ENCODE measurements around the gene OR6B3.

The OR6B3 gene

DNA sequence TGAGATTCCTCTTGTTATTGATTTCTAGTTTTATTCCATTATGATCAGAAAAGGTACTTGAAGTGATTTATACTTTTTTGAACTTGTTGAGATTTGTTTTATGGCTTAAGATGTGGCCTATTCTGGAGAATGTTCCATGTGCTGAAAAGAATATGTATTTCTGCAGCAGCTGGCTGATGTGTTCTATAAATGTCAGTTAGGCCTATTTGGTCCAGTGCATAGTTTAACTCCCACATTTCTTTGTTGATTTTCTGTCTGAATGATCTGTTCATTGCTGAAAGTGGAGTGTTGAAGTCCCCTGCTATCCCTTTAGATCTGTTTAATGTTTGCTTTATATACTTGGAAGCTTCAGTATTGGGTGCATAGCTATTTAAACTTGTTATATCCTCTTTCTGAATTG is 16.0 kb downstream of the OR6B3 start:
- Histone ChIP-seq H3K4me2 (ENCODE audit: low read depth, low read length, poor library complexity, severe bottlenecking) (no peak overlapping the region), H3K79me2 (ENCODE audit: insufficient read depth, low read length) (no peaks in the 10 kb centered on the region), H3F3A (ENCODE audit: low read depth) (no peaks in the 10 kb centered on the region), H3K4me3 (ENCODE audit: low read length, poor library complexity, severe bottlenecking) (no peak overlapping the region), H3K9ac (ENCODE audit: low read depth, low read length, poor library complexity, severe bottlenecking) (no peak overlapping the region), H3K9me2 (replicated peaks; ENCODE audit: low read depth, low read length) (no peaks in the 10 kb centered on the region), H3K9me3 (ENCODE audit: insufficient read depth, low read depth, low read length) (no peaks in the 10 kb centered on the region), H2AFZ (ENCODE audit: low read length) (no peak overlapping the region), H4K20me1 (ENCODE audit: insufficient read depth, low read length, poor library complexity, severe bottlenecking) (no peaks in the 10 kb centered on the region), H3K36me3 (ENCODE audit: insufficient read depth, low read length) (no peaks in the 10 kb centered on the region), H3K27me3 (ENCODE audit: insufficient read depth, low read length, poor library complexity, severe bottlenecking) (no peaks in the 10 kb centered on the region), H3K4me1 (ENCODE audit: insufficient read depth, low read length, poor library complexity, severe bottlenecking) (no peaks in the 10 kb centered on the region)
- no peak for TF ChIP-seq EZH2phosphoT487 (IDR thresholded peaks at IDR 0.05; ENCODE audit: borderline replicate concordance)
- TF ChIP-seq, protein P1, sequence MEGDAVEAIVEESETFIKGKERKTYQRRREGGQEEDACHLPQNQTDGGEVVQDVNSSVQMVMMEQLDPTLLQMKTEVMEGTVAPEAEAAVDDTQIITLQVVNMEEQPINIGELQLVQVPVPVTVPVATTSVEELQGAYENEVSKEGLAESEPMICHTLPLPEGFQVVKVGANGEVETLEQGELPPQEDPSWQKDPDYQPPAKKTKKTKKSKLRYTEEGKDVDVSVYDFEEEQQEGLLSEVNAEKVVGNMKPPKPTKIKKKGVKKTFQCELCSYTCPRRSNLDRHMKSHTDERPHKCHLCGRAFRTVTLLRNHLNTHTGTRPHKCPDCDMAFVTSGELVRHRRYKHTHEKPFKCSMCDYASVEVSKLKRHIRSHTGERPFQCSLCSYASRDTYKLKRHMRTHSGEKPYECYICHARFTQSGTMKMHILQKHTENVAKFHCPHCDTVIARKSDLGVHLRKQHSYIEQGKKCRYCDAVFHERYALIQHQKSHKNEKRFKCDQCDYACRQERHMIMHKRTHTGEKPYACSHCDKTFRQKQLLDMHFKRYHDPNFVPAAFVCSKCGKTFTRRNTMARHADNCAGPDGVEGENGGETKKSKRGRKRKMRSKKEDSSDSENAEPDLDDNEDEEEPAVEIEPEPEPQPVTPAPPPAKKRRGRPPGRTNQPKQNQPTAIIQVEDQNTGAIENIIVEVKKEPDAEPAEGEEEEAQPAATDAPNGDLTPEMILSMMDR (conservative IDR thresholded peaks at IDR 0.05; ENCODE audit: low read length) = no peak

DNA sequence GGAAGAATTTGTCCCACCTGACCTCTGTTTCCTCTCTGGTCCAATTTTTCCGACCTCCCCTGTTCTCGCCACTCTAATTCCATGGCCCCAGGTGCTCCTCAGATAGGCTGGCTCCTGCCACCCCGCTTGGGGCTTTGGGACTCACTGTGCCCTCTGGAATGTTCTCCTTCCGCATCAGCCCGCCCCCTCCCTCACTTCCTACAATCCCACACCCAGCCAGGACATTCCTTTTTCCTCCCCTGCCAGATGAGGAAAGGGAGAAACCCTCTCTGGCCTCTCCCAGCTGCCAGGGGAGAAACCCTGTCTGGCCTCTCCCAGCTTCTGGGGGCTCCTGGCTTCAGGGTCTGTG is 20.0 kb downstream of the OR6B3 start:
- Histone ChIP-seq H3K4me1 (ENCODE audit: insufficient read depth, low read length, poor library complexity, severe bottlenecking) (no peaks in the 10 kb centered on the region), H3K27me3 (ENCODE audit: insufficient read depth, low read length, poor library complexity, severe bottlenecking) (no peaks in the 10 kb centered on the region), H3K9ac (ENCODE audit: low read depth, low read length, poor library complexity, severe bottlenecking) (no peak overlapping the region), H2AFZ (ENCODE audit: low read length) (no peak overlapping the region), H3K4me2 (ENCODE audit: low read depth, low read length, poor library complexity, severe bottlenecking) (no peak overlapping the region), H3K9me2 (replicated peaks; ENCODE audit: low read depth, low read length) (no peaks in the 10 kb centered on the region), H3F3A (ENCODE audit: low read depth) (no peaks in the 10 kb centered on the region), H4K20me1 (ENCODE audit: insufficient read depth, low read length, poor library complexity, severe bottlenecking) (no peaks in the 10 kb centered on the region), H3K9me3 (ENCODE audit: insufficient read depth, low read depth, low read length) (no peaks in the 10 kb centered on the region), H3K36me3 (ENCODE audit: insufficient read depth, low read length) (no peaks in the 10 kb centered on the region), H3K79me2 (ENCODE audit: insufficient read depth, low read length) (no peaks in the 10 kb centered on the region), H3K4me3 (ENCODE audit: low read length, poor library complexity, severe bottlenecking) (no peak overlapping the region)
- no peak for TF ChIP-seq EZH2phosphoT487 (IDR thresholded peaks at IDR 0.05; ENCODE audit: borderline replicate concordance)
- TF ChIP-seq, protein P1 (conservative IDR thresholded peaks at IDR 0.05; ENCODE audit: low read length) = no peak

DNA sequence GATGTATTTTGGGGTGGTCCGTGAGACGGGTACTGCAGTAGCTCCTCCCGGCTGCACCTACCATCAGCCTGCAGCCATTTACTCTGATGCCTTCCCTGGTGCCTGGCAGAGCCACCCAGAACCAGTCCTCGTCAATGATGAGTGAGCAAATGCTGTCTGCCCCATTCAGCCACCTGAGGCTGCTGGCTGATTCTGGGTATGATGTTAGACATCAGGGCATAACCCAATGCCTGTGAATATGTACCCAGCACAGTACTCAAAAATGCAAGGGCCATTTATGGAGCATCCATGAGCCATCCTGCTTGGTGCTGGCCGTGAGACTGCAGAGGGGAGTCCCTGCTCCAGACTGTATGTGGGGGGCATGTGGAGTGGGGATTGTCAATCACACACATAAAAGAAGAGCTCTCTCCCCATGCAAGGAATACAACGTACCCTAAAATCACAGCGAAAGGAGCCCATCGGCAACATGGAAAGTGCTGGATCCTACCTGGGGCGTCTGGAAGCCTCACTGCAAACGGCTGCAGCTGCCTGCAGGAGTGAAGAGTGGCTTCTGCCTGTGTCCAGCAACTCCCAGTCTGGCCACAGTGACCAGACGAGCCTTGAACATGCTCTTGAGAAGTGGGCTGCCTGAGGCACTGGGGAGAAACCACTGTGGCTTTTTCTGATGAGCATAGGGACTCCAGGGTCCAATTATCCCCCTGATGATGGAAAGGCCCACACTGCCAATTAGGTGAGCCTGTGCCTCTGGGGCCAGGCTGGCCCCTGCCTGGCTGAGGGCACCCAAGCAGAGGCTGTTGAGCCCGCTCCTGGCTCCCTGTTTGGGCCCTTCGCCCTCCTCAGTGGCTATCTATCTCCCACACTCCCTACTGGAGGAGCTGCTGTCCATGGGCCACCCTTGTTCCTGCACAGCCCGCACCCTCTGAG is 20.7 kb downstream of the OR6B3 start:
- Histone ChIP-seq H3K4me3 (ENCODE audit: low read length, poor library complexity, severe bottlenecking) (no peak overlapping the region), H3K9ac (ENCODE audit: low read depth, low read length, poor library complexity, severe bottlenecking) (no peak overlapping the region), H3K9me2 (replicated peaks; ENCODE audit: low read depth, low read length) (no peaks in the 10 kb centered on the region), H4K20me1 (ENCODE audit: insufficient read depth, low read length, poor library complexity, severe bottlenecking) (no peaks in the 10 kb centered on the region), H3K27me3 (ENCODE audit: insufficient read depth, low read length, poor library complexity, severe bottlenecking) (no peaks in the 10 kb centered on the region), H3F3A (ENCODE audit: low read depth) (no peaks in the 10 kb centered on the region), H3K4me2 (ENCODE audit: low read depth, low read length, poor library complexity, severe bottlenecking) (no peak overlapping the region), H2AFZ (ENCODE audit: low read length) (no peak overlapping the region), H3K79me2 (ENCODE audit: insufficient read depth, low read length) (no peaks in the 10 kb centered on the region), H3K9me3 (ENCODE audit: insufficient read depth, low read depth, low read length) (no peaks in the 10 kb centered on the region), H3K36me3 (ENCODE audit: insufficient read depth, low read length) (no peaks in the 10 kb centered on the region), H3K4me1 (ENCODE audit: insufficient read depth, low read length, poor library complexity, severe bottlenecking) (no peaks in the 10 kb centered on the region)
- TF ChIP-seq, protein P1 (conservative IDR thresholded peaks at IDR 0.05; ENCODE audit: low read length) = no peak
- TF ChIP-seq EZH2phosphoT487 (IDR thresholded peaks at IDR 0.05; ENCODE audit: borderline replicate concordance) = no peak

Measured in Loucy (cell line).